Astrocyte (in vitro differentiated cells and primary cell): ENCODE data around the gene SEMA6B.

Experiments used
- CTCF ChIP-seq: IDR thresholded peaks from 2 replicates; pipeline ENCODE4 v1.5.1; 2011; ENCODE audit warnings: low read depth, mild to moderate bottlenecking, inconsistent platforms, low read length, moderate library complexity; ENCODE audit not compliant: insufficient read depth
- EZH2 ChIP-seq: IDR thresholded peaks from 2 replicates; pipeline ENCODE4 v1.6.1; 2012; ENCODE audit warnings: mild to moderate bottlenecking, low read length, inconsistent platforms; ENCODE audit not compliant: insufficient read depth

DNA sequence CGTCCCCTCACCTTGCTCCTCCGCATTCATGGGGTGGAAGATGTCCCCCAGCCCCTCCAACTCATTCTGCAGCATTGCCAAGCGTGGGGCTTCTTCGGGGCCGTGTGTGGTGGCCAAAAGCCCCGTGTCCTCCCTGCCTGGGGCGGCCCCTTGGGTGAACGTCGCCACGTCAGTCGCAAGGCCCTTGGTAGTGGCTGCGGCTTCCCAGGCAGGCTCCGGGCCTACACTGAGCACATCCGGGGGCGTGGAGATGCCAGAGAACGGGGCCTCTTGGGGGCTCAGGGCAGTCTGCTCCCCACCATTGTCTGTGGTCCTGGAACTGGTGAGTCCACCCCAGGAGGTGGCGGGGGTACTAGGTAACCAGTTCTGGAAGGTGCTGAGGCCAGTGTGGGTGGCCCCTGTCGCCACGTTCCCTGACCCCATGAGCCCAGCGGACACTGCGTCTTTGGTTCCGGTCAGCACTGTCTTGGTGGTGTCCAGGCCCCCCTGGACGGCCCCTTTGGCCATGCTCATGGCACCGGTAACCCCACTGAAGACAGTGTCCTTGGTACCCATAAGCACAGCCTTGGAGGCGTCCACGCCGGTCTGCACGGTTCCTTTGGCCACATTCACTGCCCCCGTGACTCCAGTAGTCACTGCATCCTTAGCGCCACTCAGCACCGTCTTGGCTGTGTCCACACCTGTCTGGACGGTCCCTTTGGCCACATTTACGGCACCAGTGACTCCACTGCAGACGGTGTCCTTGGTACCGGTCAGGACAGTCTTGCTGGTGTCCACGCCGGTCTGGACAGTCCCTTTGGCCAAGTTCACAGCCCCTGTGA lies 48.8 kb downstream of the SEMA6B start:
- TF ChIP-seq CTCF (no peak), EZH2 (no peak)
